Fibroblast of lung (primary cell): ENCODE data around the gene POFUT2. TPM values are rescaled to one million over a fixed set of nuclear protein-coding genes. Genes with fewer than 3 reads are reported as not detected.

Experiments used
- DNase-seq, 2 donors: peaks; one replicate each; pipeline versions ENCODE4 v3.0.0 to v3.0.0-alpha.2; 2010; ENCODE audit warnings: low read depth in 2 of 2
- H2AFZ ChIP-seq: 2 replicates; pipeline ENCODE4 v1.5.1; 2012; ENCODE audit warnings: low read length, control low read depth, inconsistent platforms
- H3K27ac ChIP-seq: 2 replicates; pipeline ENCODE4 v1.5.1; 2011; ENCODE audit warnings: low read length, control low read depth; ENCODE audit not compliant: insufficient read depth
- H3K27me3 ChIP-seq: 2 replicates; pipeline ENCODE4 v1.5.1; 2011; ENCODE audit warnings: mild to moderate bottlenecking, low read length; ENCODE audit not compliant: control insufficient read depth, insufficient read depth
- H3K36me3 ChIP-seq: 2 replicates; pipeline ENCODE4 v1.5.1; 2011; ENCODE audit warnings: low read length; ENCODE audit not compliant: control insufficient read depth, insufficient read depth
- H3K4me1 ChIP-seq: 2 replicates; pipeline ENCODE4 v1.5.1; 2011; ENCODE audit warnings: low read length; ENCODE audit not compliant: control insufficient read depth, insufficient read depth; ENCODE audit errors: extremely low read depth
- H3K4me2 ChIP-seq: 2 replicates; pipeline ENCODE4 v1.5.1; 2011; ENCODE audit warnings: low read length, control low read depth; ENCODE audit not compliant: insufficient read depth; ENCODE audit errors: extremely low read depth
- H3K4me3 ChIP-seq, 4 experiments: fragments of 200-600 bp in 1 of 4; sonication (generic) in 1 of 4; replicated peaks in 1 of 4; 2 replicates each; pipeline ENCODE4 v1.5.1; 2011 to 2016; ENCODE audit warnings: low read length in 4 of 4, low read depth in 3 of 4, mild to moderate bottlenecking in 3 of 4, control low read depth in 2 of 4, inconsistent platforms in 1 of 4, mixed read lengths in 1 of 4; ENCODE audit not compliant: insufficient read depth in 1 of 4; ENCODE audit errors: control extremely low read depth in 1 of 4
- H3K79me2 ChIP-seq: 2 replicates; pipeline ENCODE4 v1.5.1; 2012; ENCODE audit warnings: mild to moderate bottlenecking, low read length, inconsistent platforms; ENCODE audit not compliant: control insufficient read depth, insufficient read depth
- H3K9ac ChIP-seq: 2 replicates; pipeline ENCODE4 v1.5.1; 2011; ENCODE audit warnings: mild to moderate bottlenecking, low read length, control low read depth; ENCODE audit not compliant: insufficient read depth
- H3K9me3 ChIP-seq: 2 replicates; pipeline ENCODE4 v1.5.1; 2012; ENCODE audit warnings: low read depth, low read length; ENCODE audit not compliant: control insufficient read depth, insufficient read depth
- H4K20me1 ChIP-seq: 2 replicates; pipeline ENCODE4 v1.5.1; 2011; ENCODE audit warnings: low read length; ENCODE audit not compliant: control insufficient read depth, insufficient read depth; ENCODE audit errors: extremely low read depth
- EZH2 ChIP-seq: IDR thresholded peaks from 2 replicates; pipeline ENCODE4 v1.5.1; 2012; ENCODE audit warnings: low read length, control low read depth, mild to moderate bottlenecking; ENCODE audit errors: missing control alignments
- polyA plus RNA-seq, 2 donors: library from polyadenylated mRNA; depleted of rRNA in 1 of 2; stranded (reverse) in 1 of 2; unstranded in 1 of 2; fragments of >200 nt; gene quantifications; 2 replicates each; pipeline ENCODE4 v1.2.1, GENCODE V29; 2011 to 2012; ENCODE audit warnings: missing spikeins in 1 of 2
- total RNA-seq: library from RNA; depleted of rRNA; stranded (reverse); fragments of >200 nt; gene quantifications from 2 replicates; pipeline ENCODE4 v1.2.1, GENCODE V29; 2014
- TF ChIP-seq, protein P1 (sequence below), 2 donors: IDR thresholded peaks in 1 of 2; conservative IDR thresholded peaks in 1 of 2; 1 replicate in 1 of 2; 2 replicates in 1 of 2; pipeline ENCODE4 v1.5.1; 2011 to 2012; ENCODE audit warnings: low read length in 2 of 2, control low read depth in 1 of 2, inconsistent platforms in 1 of 2, low read depth in 1 of 2, mild to moderate bottlenecking in 1 of 2

Gene POFUT2
- total and polyA plus RNA-seq, 2 donors (not counting 1 experiment from before 2014, with no cell fraction given): 56.0 to 60.3 TPM

DNA sequence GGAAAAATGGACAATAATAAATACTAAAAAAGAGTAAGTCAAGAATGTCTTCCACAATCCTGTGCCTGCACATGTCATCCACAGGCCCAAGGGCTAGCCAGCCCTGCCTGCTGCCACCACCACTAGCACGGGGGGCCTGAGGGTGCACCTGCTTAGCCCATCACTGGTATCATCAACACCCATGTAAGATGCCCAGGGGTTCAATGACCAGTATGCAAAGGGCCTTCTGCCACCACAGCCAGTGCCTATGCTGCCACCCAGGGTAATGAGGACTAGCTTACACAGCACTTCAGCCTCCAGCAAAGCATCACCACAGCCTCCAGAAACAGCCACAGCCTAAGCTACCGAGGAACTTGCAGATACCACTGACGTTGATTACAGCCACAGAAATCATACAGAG is 46.3 kb downstream of the POFUT2 start:
- Histone ChIP-seq H3K4me1 (no peaks in the 10 kb centered on the region), H3K27me3 (peaks cover 7% of the 10 kb centered on the region), H3K79me2 (no peaks in the 10 kb centered on the region), H3K4me2 (no peak overlapping the region), H3K4me3 (no peak overlapping the region), H2AFZ (no peak overlapping the region), H3K9ac (no peak overlapping the region), H3K36me3 (no peaks in the 10 kb centered on the region), H3K9me3 (no peaks in the 10 kb centered on the region), H3K27ac (no peak overlapping the region), H4K20me1 (no peaks in the 10 kb centered on the region)
- DNase-seq: no peak
- TF ChIP-seq EZH2: no peak
- TF ChIP-seq, protein P1, sequence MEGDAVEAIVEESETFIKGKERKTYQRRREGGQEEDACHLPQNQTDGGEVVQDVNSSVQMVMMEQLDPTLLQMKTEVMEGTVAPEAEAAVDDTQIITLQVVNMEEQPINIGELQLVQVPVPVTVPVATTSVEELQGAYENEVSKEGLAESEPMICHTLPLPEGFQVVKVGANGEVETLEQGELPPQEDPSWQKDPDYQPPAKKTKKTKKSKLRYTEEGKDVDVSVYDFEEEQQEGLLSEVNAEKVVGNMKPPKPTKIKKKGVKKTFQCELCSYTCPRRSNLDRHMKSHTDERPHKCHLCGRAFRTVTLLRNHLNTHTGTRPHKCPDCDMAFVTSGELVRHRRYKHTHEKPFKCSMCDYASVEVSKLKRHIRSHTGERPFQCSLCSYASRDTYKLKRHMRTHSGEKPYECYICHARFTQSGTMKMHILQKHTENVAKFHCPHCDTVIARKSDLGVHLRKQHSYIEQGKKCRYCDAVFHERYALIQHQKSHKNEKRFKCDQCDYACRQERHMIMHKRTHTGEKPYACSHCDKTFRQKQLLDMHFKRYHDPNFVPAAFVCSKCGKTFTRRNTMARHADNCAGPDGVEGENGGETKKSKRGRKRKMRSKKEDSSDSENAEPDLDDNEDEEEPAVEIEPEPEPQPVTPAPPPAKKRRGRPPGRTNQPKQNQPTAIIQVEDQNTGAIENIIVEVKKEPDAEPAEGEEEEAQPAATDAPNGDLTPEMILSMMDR (conservative IDR thresholded peaks at IDR 0.05 in 1 of 2, IDR thresholded peaks at IDR 0.05 in 1 of 2; ENCODE audit: low read depth in 1 of 2, low read length in 2 of 2): no peak

DNA sequence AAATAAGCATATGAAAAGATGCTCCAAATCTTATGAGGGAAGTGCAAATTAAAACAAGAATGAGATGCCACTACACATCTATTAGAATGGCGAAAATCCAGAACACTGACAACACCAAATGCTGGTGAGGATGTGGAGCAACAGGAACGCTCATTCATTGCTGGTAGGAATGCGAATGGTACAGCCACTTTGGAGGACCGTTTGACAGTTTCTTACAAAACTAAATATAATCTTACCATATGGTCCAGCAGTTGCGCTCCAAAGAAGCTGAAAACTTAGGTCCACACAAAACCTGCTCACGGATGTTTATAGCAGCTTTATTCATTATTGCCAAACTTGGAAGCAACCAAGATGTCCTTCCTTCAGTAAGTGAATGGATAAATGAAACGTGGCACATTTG is 50.3 kb downstream of the POFUT2 start:
- H4K20me1 ChIP-seq: no peaks in the 10 kb centered on the region

DNA sequence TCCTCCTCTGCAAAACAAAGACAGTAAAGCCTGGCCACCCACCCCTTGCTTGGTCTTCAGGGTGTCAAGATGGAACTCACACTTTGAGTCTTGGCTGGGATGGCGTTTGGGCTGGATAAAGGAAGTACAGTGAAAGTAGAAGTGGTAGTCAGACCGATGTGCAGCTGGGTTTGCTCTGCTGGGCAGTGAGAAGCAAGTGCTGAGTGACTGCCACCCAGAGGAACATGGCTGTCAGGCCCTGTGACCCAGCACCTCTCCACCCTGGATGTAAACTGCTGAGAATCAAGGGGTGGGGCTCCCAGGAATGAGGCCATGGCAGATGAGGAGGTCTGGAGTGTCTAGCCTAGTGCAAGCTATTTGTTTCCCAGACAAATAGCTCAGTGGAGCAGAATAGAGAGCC is 51.2 kb downstream of the POFUT2 start:
- TF ChIP-seq, protein P1 (conservative IDR thresholded peaks at IDR 0.05 in 1 of 2, IDR thresholded peaks at IDR 0.05 in 1 of 2; ENCODE audit: low read depth in 1 of 2, low read length in 2 of 2): no peak
- TF ChIP-seq EZH2: no peak
- DNase-seq: no peak

More for the DNA sequence above, 50.3 kb downstream of the POFUT2 start:
- Histone ChIP-seq H3K9me3 (no peaks in the 10 kb centered on the region), H3K4me1 (no peaks in the 10 kb centered on the region), H3K36me3 (no peaks in the 10 kb centered on the region), H3K27me3 (peaks cover 23% of the 10 kb centered on the region), H3K79me2 (no peaks in the 10 kb centered on the region), H3K27ac (no peak overlapping the region), H3K4me2 (no peak overlapping the region), H3K9ac (no peak overlapping the region), H2AFZ (no peak overlapping the region), H3K4me3 (no peak overlapping the region)
- DNase-seq: no peak
- TF ChIP-seq, protein P1 (conservative IDR thresholded peaks at IDR 0.05 in 1 of 2, IDR thresholded peaks at IDR 0.05 in 1 of 2; ENCODE audit: low read depth in 1 of 2, low read length in 2 of 2): no peak
- no peak for TF ChIP-seq EZH2

More for the DNA sequence above, 51.2 kb downstream of the POFUT2 start:
- Histone ChIP-seq H3K4me2 (no peak overlapping the region), H3K9me3 (no peaks in the 10 kb centered on the region), H3K4me1 (no peaks in the 10 kb centered on the region), H3K9ac (no peak overlapping the region), H3K27ac (no peak overlapping the region), H2AFZ (no peak overlapping the region), H3K4me3 (no peak overlapping the region), H3K36me3 (no peaks in the 10 kb centered on the region), H4K20me1 (no peaks in the 10 kb centered on the region), H3K79me2 (no peaks in the 10 kb centered on the region), H3K27me3 (peaks cover 28% of the 10 kb centered on the region)
